Spleen (tissue), 7 donors: Measurements from ENCODE around the gene DYRK1A.

Experiments used
- CTCF ChIP-seq, 11 experiments: fragments of 200-600 bp in 7 of 11; fragments of 450-650 bp in 4 of 11; sonication (generic) in 4 of 11; IDR thresholded peaks in 8 of 11; conservative IDR thresholded peaks in 3 of 11; 1 replicate in 7 of 11; 2 replicates in 4 of 11; pipeline versions ENCODE4 v1.4.0 to v1.8.0; 2016 to 2021; ENCODE audit warnings: antibody characterized with exemption in 11 of 11, inconsistent platforms in 4 of 11, mild to moderate bottlenecking in 1 of 11
- POLR2A ChIP-seq, 3 donors: fragments of 450-650 bp; IDR thresholded peaks; one replicate each; pipeline ENCODE4 v1.5.1; 2017; ENCODE audit warnings: antibody characterized with exemption in 3 of 3, mild to moderate bottlenecking in 1 of 3
- POLR2AphosphoS5 ChIP-seq, 3 donors: sonication (generic); formaldehyde crosslinking; IDR thresholded peaks; one replicate each; pipeline ENCODE4 v1.5.1; 2017; ENCODE audit warnings: antibody characterized with exemption in 3 of 3
- donor health status: DM: no; HTN: no; CAD: no; lungs with moderate emphysema.
- donor health status: DM: no; HTN: no; CAD: no.
- donor health status: DM: no; HTN: no; CAD: no.

GRCh38 chr21:37348664-37349063 lies 17.9 kb upstream of the DYRK1A start:
- TF ChIP-seq CTCF (IDR thresholded peaks at IDR 0.05 in 8 of 11, conservative IDR thresholded peaks at IDR 0.05 in 3 of 11) (no peak), POLR2AphosphoS5 (IDR thresholded peaks at IDR 0.05) (no peak), POLR2A (IDR thresholded peaks at IDR 0.05) (no peak)
